ENCODE data around the gene USHBP1. TPM values are rescaled to one million over a fixed set of nuclear protein-coding genes. Genes with fewer than 3 reads are reported as not detected.

The USHBP1 gene
- total RNA-seq, 1 experiment from 2014 or later = 0.15 TPM

DNA sequence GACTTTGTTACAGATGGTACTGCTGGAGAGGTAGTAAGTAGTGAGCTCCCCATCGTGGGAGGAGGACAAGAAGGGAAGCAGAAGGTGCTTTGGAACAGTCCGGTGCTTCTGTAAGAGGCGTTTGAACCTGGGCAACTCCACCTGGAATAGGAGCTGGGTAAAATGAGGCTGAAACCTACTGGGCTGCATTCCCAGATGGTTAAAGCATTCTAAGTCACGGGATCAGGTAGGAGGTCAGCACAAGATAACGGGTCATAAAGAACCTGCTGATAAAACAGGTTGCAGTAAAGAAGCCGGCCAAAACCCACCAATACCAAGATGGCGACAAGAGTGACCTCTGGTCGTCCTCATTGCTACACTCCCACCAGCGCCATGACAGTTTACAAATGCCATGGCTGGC lies 22.2 kb upstream of the USHBP1 start:
- Histone ChIP-seq H4K20me1 (ENCODE audit: insufficient read depth) (no peaks in the 10 kb centered on the region), H3K4me3 (replicated peaks in 1 of 2; ENCODE audit: low read depth in 1 of 2, low read length in 2 of 2) (no peak overlapping the region), H3K27ac (ENCODE audit: low read depth, low read length) (no peak overlapping the region), H3K9me3 (ENCODE audit: control insufficient read depth in 1 of 2, insufficient read depth in 1 of 2, low read depth in 1 of 2, low read length in 2 of 2) (no peaks in the 10 kb centered on the region), H3K9ac (ENCODE audit: low read length) (no peak overlapping the region), H3K27me3 (ENCODE audit: insufficient read depth, low read length) (no peaks in the 10 kb centered on the region), H3K4me2 (ENCODE audit: low read length) (no peak overlapping the region), H3K79me2 (ENCODE audit: insufficient read depth, low read length) (peaks cover 12% of the 10 kb centered on the region; the same call in 1 of the 2 replicates), H2AFZ (ENCODE audit: low read depth, low read length, poor library complexity, severe bottlenecking) (no peak overlapping the region), H3K36me3 (ENCODE audit: control insufficient read depth in 1 of 2, insufficient read depth in 2 of 2, low read length in 2 of 2) (peaks cover 0 to 6% of the 10 kb centered on the region in 2 experiments; a peak in 1 of 4 replicates), H3K4me1 (ENCODE audit: control insufficient read depth in 1 of 2, insufficient read depth in 2 of 2, low read length in 2 of 2) (peaks cover 2 to 40% of the 10 kb centered on the region in 2 experiments; a peak in 2 of 4 replicates), H3K9me2 (ENCODE audit: insufficient read depth) (no peaks in the 10 kb centered on the region)
- CTCF ChIA-PET = interaction anchor here (0.6 kb wide), 1 partner anchor 219 kb away, joined by 3 read pairs; no protein-coding TSS in a partner anchor
- no TSS peak for BruUV-seq (replicated peaks)
- intact Hi-C loops (cut with micrococcal nuclease) = no loop called here
- RAD21 ChIA-PET (ENCODE audit: low non-redundant PET in 1 of 2, low total read pairs in 2 of 2, uncharacterized antibody in 2 of 2, unreplicated experiment in 2 of 2) = no interaction called here
- ATAC-seq (no peak), DNase-seq (ENCODE audit: low read depth, low spot score) (no peak)
- TF ChIP-seq, protein P1, sequence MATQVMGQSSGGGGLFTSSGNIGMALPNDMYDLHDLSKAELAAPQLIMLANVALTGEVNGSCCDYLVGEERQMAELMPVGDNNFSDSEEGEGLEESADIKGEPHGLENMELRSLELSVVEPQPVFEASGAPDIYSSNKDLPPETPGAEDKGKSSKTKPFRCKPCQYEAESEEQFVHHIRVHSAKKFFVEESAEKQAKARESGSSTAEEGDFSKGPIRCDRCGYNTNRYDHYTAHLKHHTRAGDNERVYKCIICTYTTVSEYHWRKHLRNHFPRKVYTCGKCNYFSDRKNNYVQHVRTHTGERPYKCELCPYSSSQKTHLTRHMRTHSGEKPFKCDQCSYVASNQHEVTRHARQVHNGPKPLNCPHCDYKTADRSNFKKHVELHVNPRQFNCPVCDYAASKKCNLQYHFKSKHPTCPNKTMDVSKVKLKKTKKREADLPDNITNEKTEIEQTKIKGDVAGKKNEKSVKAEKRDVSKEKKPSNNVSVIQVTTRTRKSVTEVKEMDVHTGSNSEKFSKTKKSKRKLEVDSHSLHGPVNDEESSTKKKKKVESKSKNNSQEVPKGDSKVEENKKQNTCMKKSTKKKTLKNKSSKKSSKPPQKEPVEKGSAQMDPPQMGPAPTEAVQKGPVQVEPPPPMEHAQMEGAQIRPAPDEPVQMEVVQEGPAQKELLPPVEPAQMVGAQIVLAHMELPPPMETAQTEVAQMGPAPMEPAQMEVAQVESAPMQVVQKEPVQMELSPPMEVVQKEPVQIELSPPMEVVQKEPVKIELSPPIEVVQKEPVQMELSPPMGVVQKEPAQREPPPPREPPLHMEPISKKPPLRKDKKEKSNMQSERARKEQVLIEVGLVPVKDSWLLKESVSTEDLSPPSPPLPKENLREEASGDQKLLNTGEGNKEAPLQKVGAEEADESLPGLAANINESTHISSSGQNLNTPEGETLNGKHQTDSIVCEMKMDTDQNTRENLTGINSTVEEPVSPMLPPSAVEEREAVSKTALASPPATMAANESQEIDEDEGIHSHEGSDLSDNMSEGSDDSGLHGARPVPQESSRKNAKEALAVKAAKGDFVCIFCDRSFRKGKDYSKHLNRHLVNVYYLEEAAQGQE (IDR thresholded peaks at IDR 0.05; ENCODE audit: low read depth) = no peak
- TF ChIP-seq, protein P2, sequence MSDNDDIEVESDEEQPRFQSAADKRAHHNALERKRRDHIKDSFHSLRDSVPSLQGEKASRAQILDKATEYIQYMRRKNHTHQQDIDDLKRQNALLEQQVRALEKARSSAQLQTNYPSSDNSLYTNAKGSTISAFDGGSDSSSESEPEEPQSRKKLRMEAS (IDR thresholded peaks at IDR 0.05) = no peak
- TF ChIP-seq SRF (IDR thresholded peaks at IDR 0.05; ENCODE audit: low read depth) (no peak), EGR1 (IDR thresholded peaks at IDR 0.05; ENCODE audit: low read depth) (no peak), CEBPB (IDR thresholded peaks at IDR 0.05; ENCODE audit: low read depth) (no peak), POLR2AphosphoS5 (IDR thresholded peaks at IDR 0.05; ENCODE audit: low read depth, low read length) (no peak), ZFX (IDR thresholded peaks at IDR 0.05) (no peak), ZNF274 (IDR thresholded peaks at IDR 0.05; ENCODE audit: low read depth, low read length) (no peak), YY1 (IDR thresholded peaks at IDR 0.05; ENCODE audit: extremely low read depth, insufficient replicate concordance, low read depth, low read length) (no peak)
- TF ChIP-seq, protein P3, sequence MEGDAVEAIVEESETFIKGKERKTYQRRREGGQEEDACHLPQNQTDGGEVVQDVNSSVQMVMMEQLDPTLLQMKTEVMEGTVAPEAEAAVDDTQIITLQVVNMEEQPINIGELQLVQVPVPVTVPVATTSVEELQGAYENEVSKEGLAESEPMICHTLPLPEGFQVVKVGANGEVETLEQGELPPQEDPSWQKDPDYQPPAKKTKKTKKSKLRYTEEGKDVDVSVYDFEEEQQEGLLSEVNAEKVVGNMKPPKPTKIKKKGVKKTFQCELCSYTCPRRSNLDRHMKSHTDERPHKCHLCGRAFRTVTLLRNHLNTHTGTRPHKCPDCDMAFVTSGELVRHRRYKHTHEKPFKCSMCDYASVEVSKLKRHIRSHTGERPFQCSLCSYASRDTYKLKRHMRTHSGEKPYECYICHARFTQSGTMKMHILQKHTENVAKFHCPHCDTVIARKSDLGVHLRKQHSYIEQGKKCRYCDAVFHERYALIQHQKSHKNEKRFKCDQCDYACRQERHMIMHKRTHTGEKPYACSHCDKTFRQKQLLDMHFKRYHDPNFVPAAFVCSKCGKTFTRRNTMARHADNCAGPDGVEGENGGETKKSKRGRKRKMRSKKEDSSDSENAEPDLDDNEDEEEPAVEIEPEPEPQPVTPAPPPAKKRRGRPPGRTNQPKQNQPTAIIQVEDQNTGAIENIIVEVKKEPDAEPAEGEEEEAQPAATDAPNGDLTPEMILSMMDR (IDR thresholded peaks at IDR 0.05 in 2 of 3, conservative IDR thresholded peaks at IDR 0.05 in 1 of 3; ENCODE audit: borderline replicate concordance in 1 of 3, insufficient read depth in 1 of 3, low read depth in 2 of 3, low read length in 2 of 3) = no peak
- TF ChIP-seq, protein P4, sequence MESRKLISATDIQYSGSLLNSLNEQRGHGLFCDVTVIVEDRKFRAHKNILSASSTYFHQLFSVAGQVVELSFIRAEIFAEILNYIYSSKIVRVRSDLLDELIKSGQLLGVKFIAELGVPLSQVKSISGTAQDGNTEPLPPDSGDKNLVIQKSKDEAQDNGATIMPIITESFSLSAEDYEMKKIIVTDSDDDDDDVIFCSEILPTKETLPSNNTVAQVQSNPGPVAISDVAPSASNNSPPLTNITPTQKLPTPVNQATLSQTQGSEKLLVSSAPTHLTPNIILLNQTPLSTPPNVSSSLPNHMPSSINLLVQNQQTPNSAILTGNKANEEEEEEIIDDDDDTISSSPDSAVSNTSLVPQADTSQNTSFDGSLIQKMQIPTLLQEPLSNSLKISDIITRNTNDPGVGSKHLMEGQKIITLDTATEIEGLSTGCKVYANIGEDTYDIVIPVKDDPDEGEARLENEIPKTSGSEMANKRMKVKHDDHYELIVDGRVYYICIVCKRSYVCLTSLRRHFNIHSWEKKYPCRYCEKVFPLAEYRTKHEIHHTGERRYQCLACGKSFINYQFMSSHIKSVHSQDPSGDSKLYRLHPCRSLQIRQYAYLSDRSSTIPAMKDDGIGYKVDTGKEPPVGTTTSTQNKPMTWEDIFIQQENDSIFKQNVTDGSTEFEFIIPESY (IDR thresholded peaks at IDR 0.05; ENCODE audit: extremely low read depth, insufficient replicate concordance, low read length) = no peak
- TF ChIP-seq, protein P5, sequence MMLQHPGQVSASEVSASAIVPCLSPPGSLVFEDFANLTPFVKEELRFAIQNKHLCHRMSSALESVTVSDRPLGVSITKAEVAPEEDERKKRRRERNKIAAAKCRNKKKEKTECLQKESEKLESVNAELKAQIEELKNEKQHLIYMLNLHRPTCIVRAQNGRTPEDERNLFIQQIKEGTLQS (IDR thresholded peaks at IDR 0.05) = no peak
- POLR2A ChIA-PET = no interaction called here

Measured in HCT116 (cell line).